ENCODE results near the gene DST. TPM values are rescaled to one million over a fixed set of nuclear protein-coding genes. Genes with fewer than 3 reads are reported as not detected.

DST gene
- total RNA-seq, 1 donor from 2014 or later = 450 TPM

- no peak for TF ChIP-seq CTCF (IDR thresholded peaks at IDR 0.05)
- Histone ChIP-seq H3K4me3 (no peak overlapping the region), H3K27ac (no peak overlapping the region), H3K9me3 (no peaks in the 10 kb centered on the region), H3K4me1 (no peaks in the 10 kb centered on the region), H3K27me3 (no peaks in the 10 kb centered on the region), H3K36me3 (peaks cover 79% of the 10 kb centered on the region)
- DNase-seq (no peak), ATAC-seq (peak; percentile 64)
- intact Hi-C loops (cut with DNase I) = no loop called here
Observed at GRCh38 chr6:56481957-56482356, 160.7 kb downstream of the DST start.

GRCh38 chr6:56480654-56481337 is 161.9 kb downstream of the DST start:
- Histone ChIP-seq H3K4me1 (no peaks in the 10 kb centered on the region), H3K27ac (no peak overlapping the region), H3K4me3 (no peak overlapping the region), H3K9me3 (no peaks in the 10 kb centered on the region), H3K36me3 (peaks cover 82% of the 10 kb centered on the region), H3K27me3 (no peaks in the 10 kb centered on the region)
- ATAC-seq (no peak), DNase-seq (no peak)
- intact Hi-C loops (cut with DNase I) = no loop called here
- no peak for TF ChIP-seq CTCF (IDR thresholded peaks at IDR 0.05)

- Histone ChIP-seq H3K4me1 (no peaks in the 10 kb centered on the region), H3K4me3 (no peak overlapping the region), H3K36me3 (peaks cover 82% of the 10 kb centered on the region), H3K27me3 (no peaks in the 10 kb centered on the region), H3K27ac (no peak overlapping the region), H3K9me3 (no peaks in the 10 kb centered on the region)
- intact Hi-C loops (cut with DNase I) = no loop called here
- DNase-seq (no peak), ATAC-seq (no peak)
- TF ChIP-seq CTCF (IDR thresholded peaks at IDR 0.05) = no peak
Observed at GRCh38 chr6:56480246-56480645, 162.4 kb downstream of the DST start.

GRCh38 chr6:56479381-56479780 is 163.3 kb downstream of the DST start:
- Histone ChIP-seq H3K27ac (no peak overlapping the region), H3K4me3 (no peak overlapping the region), H3K36me3 (peaks cover 75% of the 10 kb centered on the region), H3K27me3 (no peaks in the 10 kb centered on the region), H3K9me3 (no peaks in the 10 kb centered on the region), H3K4me1 (no peaks in the 10 kb centered on the region)
- no peak for TF ChIP-seq CTCF (IDR thresholded peaks at IDR 0.05)
- intact Hi-C loops (cut with DNase I) = no loop called here
- DNase-seq (no peak), ATAC-seq (no peak)

GRCh38 chr6:56478202-56478601 is 164.5 kb downstream of the DST start:
- peaks cover 85% of the 10 kb centered on the region for H3K36me3 ChIP-seq
- H3K27me3 ChIP-seq = no peaks in the 10 kb centered on the region
- ATAC-seq (no peak), DNase-seq (no peak)
- intact Hi-C loops (cut with DNase I) = no loop called here
- no peak overlapping the region for H3K4me3 ChIP-seq
- no peak overlapping the region for H3K27ac ChIP-seq
- H3K4me1 ChIP-seq = no peaks in the 10 kb centered on the region
- H3K9me3 ChIP-seq = no peaks in the 10 kb centered on the region
- no peak for TF ChIP-seq CTCF (IDR thresholded peaks at IDR 0.05)

GRCh38 chr6:56477241-56477640 is 165.4 kb downstream of the DST start:
- no peak overlapping the region for H3K27ac ChIP-seq
- intact Hi-C loops (cut with DNase I) = no loop called here
- H3K9me3 ChIP-seq = no peaks in the 10 kb centered on the region
- H3K36me3 ChIP-seq = peaks cover 87% of the 10 kb centered on the region
- no peaks in the 10 kb centered on the region for H3K27me3 ChIP-seq
- no peak for DNase-seq
- H3K4me3 ChIP-seq = no peak overlapping the region
- ATAC-seq = no peak
- H3K4me1 ChIP-seq = no peaks in the 10 kb centered on the region
- no peak for TF ChIP-seq CTCF (IDR thresholded peaks at IDR 0.05)
